DMS 273 (cell line): ENCODE results near the gene PSMB7.

Source experiments
- DNase-seq: peaks from one replicate; lab custom pipeline; 2025; ENCODE audit not compliant: unreplicated experiment; lab: John Stamatoyannopoulos, UW

The PSMB7 gene

DNA sequence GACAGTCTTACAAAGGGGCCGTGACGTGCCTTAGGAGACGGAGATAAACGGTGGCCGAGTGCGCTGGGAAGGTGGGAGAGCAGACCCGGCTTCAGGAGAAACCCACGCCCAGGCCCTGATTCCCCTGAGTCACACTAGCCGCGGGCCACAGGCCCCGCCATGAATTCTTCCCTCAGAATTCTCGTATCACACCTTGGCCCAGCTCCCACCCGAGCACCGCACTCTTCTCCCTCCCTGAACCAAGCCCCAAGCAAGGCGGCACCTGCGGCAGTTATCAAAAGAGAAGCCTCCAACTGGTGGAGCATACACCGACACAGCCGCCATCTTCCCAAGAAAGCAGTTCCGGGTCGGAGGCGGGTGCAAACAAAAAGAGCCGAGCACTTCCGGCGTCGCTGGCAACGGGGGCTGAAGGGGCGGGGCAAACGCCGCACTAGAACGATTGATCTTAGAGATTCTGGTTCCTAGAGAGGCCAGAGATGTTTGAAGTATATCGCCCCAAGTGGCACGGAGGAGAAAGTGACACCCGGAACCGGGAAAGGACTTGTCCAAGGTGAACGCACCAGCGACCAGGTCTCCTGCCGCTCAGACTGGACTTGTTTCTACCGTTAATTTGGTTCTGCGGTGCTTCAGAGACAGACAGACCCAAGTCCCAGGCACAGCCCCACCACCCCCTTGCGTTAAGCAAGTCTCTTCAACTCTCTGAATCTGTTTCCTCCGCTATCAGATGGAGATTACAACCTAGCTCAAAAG, at the start of gene PSMB7:
TSS of gene PSMB7 (minus strand) at position 341 of the 750 bp plus-strand sequence. CDS start at position 324, 17 bp downstream.
- DNase-seq: peak; percentile 99

DNA sequence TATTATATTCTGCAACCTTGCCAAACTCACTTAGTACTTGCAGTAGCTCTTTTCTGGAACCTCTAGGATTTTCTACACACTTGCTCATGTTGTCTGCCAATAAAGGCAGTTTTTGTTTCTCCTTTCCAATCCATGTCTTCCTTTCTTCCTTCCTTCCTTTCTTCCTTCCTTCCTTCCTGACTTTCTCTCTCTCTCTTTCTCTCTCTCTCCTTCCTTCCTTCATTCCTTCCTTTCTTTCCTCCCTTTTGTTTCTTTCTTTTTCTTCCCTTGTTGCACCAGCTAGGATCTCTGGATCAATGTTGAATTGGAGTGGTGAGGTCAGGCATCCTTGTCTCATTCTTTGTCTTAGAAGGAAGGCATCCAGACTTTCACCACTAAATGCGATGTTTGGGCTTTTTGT, 47.5 kb upstream of the PSMB7 start:
- no peak for DNase-seq

DNA sequence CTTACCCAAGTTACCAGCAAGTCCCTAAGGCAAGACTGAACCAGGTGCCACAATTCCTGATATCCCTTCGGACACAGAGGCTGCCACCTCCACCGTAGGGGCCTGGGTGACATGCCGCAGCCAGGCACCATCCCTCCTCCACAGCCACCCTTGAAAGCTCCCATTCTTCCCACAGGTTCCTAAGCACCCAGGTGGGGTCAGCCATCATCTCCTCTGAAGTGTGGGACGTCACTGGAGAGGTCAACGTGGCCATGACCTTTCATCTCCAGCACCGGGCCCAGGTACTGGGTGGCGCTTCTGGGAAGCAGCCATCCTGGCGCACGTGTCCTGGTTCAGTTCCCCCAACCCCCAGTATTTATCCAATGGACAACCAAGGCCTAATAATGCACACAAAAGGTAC, 43.2 kb upstream of the PSMB7 start:
- no peak for DNase-seq

DNA sequence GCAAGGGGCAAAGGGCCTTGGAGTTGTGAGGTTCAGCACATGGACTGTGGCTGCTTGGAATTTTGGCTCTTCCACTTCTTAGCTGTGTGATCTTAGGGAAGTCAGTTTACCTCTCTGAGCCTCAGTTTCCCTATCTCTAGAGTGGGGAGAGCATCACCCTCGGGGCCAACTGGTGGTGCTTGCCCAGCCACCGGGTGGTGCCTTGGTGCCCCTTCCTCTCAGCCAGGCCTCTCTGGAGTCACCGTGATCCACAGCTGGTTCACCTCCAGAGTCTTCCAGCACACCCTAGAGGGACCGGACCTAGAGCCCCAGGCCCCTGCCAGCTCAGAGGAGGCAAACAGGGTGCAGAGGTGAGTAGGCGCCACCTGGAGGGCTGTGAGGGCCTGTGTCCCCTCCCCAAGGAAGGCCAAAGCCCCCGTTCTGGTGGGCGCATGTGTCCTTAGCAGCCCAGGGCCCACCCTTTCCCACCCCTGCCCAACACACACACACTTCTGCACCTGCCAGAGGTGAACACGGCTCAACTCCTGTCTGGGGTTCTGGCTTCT, 42.7 kb upstream of the PSMB7 start:
- no peak for DNase-seq

DNA sequence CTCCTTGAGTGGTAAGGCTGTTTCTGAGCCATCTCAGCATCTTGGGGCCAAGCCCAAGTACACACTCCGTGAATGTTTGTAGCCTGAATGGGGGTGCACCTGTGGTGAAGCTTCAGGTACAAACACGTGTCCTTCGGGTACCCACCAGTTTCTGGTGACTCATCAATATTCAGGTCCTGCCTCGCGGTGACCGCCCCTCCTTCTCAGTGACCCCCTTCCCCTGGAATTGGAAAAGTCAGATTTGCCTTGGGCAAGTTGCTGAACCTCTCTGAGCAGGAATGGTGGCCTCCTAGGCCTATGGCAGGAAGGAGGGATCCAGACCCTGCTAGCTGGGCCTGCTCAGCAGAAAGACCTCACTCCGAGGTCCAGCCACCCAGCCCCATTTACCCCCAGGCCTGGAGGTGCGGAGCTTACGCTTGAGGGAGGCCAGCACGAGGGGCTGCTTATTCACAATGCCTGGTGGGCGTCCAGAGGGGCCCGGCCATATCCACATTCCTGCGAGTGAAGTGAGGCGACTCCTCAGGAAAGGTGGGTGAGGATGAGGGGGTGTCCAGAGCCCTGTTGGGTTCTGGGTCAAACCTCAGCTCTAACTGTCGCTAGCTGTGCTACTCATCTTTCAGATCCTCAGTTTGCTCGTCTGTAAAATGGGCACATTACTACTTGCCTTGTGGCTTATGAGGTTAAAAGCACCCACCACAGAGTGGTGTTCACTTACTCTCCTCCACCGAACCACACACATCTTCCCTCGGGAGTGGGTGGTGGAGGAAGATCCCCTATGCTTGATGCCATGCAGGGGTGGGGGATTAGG, 42.0 kb upstream of the PSMB7 start:
- DNase-seq: no peak

DNA sequence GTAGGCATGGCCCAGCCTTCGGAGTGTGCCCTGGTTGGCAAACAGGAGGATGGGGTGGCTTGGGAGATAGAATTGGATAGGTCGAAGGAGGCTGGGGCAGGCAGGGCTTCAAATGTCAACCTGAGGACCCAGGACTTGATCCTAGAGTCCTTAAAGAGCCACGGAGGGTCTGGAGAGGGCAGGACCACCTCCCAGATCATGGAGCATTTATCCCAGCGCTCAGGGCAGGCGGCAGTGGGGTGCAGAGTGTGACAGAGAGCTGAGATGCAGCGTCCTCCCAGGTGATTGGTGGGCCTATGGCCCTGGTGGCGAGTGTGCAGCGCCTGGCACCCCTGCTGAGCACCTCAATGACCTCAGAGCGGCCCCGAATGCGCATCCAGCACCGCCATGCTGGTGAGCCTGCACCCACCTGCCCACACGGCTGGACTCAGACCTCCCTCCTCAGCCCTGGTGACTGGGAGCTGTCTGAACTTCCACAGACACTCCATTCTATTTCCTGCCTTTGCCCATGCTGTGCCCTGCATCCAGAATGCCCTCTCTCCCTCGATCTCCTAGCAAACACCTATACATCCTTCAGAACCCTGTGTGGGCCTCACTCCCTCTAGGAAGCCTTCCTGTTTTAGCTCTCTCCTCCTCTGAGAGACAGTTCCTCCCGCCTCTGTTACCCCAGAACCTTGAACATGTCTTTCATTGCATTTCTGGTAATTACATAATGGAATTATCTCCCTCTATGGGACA, 41.3 kb upstream of the PSMB7 start:
- DNase-seq: no peak

DNA sequence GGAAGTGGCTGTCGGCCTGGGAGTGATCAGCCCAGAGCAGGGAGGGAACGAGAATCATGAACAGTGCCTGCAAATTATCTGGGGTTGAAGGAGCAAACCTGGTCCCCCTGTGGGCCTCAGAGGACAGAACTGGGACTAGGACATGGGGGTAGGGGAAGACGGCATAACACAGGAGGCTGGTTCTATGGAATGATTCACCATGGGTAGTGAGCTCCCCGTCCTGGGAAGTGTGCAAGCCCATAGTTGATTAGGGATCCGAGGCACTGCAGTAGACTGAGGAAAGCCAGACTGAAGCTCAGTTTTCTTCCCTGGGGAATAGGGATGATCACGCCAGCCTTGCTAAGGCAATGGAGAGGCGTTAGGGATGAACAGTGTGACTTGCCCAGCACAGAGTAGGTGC, 40.6 kb upstream of the PSMB7 start:
- DNase-seq: no peak

DNA sequence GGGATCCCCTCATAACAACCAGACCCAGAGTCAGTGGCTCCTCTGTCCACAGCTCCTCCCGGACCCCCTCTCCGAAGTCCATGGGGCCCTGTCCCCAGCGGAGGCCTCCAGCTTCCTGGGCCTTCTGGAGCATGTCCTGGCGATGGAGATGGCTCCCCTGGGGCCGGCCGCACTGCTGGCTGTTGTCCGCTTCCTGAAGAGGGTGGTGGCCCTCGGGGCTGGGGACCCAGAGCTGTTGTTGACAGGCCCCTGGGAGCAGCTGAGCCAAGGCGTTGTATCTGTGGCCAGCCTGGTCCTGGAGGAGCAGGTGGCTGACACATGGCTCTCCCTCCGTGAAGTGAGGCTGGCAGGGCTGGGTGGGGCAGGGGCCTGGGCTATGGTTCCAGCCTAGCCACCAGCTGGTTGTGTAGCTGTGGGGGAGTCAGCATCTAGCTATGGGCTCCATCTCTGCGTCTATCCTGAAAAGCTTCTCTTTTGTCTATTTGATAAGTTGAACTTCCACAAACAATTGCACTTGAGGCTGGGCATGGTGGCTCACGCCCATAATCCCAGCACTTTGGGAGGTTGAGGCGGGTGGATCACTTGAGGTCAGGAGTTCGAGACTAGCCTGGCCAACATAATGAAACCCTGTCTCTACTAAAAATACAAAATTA, 39.7 kb upstream of the PSMB7 start:
- no peak for DNase-seq

DNA sequence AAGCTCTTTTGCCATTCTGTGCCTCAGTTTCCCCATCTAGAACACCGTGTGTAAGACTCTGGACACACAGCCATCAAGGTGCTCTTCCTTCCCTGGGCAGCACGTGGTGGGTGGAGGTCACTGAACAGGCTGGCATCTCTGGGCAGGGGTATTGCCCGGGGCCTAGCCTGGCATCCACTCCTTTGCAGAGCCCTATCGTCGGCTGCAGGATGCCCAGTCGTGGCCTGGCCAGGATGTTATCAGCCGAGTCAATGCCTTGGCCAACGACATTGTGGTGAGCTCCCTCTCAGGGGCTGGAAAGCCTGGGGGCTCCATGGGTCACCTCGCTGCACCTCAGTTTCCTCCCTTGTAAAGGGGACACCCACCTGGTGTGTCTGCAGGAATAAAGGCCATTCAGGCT, 39.1 kb upstream of the PSMB7 start:
- no peak for DNase-seq

DNA sequence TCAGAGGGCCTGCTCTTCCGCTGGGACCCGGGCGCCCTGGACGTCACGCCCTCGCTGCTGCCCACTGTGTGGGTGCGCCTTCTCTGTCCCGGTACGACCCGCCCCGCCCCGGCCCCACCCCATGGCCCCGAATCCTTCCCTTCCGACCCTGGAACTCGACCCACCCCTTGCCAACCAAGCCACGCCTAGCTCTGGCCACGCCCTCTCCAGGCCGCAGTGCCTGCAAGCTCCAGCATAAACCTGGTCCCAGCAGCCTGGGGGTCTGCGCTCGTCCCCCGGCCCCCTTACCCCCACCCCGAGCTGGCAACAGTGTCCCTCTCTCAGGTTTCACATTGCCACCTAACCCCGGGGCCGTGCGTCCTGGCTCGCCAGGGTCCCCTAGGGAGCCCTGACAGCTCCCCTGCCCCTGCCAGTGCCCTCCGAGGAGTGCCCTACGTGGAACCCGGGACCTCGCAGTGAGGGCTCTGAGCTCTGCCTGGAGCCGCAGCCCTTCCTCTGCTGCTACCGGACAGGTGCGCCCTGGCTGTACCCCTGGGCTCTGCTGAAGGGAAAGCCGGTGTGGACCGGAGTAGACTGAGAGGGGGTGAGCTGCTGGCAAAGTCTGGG, 38.4 kb upstream of the PSMB7 start:
- no peak for DNase-seq

DNA sequence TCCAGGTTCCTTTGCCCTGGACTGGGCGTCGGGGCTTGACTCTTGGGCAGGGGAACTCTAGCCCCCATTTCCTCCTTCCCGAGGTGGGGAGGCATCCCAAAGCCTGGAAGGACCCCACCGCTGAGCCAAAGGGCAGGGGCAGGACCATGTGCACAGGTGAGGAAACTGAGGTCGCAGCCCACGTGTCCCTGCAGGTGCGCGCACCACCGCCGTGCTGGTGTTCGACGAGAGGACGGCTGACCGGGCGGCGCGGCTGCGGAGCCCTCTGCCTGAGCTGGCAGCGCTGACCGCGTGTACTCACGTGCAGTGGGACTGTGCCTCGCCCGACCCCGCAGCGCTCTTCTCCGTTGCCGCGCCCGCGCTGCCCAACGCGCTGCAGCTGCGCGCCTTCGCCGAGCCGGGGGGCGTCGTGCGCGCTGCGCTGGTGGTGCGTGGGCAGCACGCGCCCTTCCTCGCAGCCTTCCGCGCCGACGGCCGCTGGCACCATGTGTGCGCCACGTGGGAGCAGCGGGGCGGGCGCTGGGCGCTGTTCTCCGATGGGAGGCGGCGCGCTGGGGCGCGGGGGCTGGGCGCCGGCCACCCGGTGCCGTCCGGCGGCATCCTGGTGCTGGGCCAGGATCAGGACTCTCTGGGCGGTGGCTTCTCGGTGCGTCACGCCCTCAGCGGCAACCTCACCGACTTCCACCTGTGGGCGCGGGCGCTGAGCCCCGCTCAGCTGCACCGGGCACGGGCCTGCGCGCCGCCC, 37.8 kb upstream of the PSMB7 start:
- no peak for DNase-seq

DNA sequence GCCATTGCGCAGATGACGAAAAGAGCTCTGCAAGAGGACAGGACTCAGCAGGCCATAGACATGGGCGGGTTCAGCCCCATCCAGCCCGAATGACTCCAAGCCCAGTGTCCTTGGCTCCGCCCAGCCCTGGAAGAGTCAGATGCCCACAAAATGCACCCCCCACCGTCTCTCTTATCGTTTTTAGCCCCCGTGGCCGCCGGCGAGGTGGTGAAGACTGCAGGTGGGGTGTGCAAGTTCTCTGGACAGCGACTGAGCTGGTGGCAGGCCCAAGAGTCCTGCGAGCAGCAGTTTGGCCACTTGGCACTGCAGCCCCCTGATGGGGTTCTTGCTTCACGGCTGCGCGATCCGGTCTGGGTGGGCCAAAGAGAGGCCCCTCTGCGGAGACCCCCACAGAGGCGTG, 37.1 kb upstream of the PSMB7 start:
- DNase-seq: no peak

DNA sequence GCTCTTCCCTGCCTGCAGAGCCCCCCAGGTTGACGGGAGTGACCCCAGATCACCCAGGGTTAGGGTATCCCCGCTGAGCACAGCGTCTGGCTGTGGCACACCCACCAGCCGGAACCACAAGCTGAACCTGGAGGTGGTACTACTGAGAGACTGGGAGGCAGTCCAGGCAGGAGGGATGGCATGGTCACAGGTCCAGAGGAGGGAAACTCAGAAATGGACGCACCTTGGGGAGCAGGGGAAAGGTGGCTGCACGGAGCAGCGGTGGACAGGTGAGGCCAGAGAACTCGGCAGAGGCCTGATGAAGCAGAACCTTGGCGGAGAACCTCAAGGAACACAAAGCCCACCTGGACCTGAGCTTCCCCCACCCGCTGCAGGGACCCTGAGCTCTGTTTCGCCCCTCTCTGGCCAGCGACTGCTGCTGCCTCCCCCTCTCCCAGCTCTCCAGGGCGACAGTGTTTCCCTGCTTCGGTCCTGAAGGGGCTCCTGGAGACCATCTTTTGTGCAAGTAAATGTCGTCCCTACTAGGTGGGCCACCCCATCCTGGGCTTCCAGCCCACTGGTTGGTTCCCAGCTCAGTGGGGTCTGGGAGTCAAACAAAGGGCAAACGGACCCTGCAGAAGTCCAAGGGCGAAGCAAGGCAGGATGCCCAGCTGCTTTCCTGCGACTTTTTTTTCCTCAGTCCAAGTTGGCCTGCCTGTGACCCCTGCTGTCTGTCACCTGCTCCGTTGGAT, 35.9 kb upstream of the PSMB7 start:
- DNase-seq: no peak

DNA sequence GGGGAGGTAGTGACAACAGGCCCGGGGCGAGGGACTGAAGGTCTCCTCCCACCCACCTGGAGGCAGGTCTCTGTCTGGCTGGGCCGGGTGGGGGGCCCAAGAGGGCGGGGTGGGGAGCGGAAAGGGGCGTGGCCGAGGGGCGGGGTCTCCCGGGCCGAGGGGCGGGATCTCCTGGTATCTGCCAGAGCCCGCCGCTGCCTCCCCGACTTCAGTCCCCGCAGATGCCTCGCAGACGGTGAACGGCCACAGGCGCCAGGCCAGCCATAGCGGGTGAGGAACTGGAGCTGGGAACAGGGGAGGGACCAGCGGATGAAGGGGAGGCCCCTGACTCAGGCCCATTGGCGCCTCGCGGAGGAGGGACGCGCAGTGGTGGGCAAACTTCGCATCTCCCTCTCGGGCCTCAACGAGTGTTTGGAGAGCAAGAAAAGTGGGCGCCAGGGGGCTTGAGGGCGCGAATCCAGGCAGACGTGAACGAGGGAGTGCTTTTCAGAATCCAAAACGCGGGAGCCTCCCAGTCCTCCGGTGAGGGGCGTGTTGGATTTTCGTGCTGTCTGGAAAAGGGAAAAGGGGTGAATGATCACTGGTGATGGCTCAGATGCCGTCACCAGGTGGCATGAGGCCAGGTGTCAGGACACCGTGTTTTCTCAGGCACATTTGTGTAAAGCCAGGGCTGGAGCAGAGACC, 35.1 kb upstream of the PSMB7 start, which contains the start of gene ADGRD2:
TSS of gene ADGRD2 (plus strand) at position 211 of the 684 bp plus-strand sequence. CDS start 1,216 bp downstream, outside the sequence.
- DNase-seq: peak; percentile 82

DNA sequence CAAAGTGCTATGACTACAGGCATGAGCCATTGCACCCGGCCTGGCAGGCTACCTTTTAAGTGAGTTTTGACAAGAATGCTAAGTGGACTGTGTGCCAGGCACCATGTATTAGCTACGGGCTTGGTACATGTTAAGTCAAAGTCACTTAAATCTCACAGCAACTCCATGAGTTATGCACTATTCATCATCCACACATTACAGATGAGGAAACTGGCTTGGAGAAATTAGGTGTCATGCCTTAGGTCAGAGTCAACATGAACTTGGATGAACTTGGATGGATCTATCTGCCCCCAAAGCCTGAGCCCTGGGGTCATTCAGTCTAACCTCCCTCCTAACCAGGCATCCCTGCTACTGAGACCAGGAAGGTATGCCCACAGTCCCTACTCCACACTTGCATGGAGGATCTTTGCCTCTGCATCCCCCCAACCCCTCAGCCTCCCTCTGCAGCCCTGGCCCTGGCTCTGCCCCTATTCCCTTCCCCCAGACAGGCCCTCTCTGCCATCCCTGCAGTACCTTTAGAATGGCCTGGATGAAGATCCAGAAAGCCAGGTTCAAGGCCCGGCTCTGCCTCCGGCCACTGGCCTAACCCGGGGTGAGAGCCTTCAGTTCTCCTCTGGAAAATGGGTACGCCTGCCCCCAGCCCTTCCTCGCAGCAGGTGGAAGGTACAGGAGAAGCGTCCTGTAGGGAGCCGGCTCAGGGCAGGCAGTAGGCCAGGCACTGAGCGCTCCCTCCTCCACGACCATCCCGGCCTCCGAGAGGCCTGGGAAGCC, 34.3 kb upstream of the PSMB7 start:
- no peak for DNase-seq

DNA sequence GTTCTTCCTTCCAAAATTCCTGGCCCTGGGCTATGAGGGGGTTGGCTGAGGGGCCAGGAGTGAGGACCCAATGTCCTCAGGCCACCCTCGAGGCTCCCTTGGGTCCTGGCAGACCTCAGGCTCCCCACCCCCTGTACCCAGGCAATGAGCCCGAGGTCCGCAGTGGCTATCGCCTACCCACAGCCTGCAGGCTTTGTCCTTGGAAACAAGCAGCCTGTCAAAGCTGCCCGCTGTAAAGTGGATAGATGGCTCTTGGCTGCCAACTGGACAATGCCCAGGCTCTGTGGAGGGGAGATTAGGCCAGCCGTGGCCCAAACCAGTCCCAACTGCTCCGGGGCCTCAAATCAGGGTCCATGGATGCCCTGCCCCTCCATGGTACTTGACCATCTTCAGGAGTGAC, 32.8 kb upstream of the PSMB7 start:
- DNase-seq: no peak

DNA sequence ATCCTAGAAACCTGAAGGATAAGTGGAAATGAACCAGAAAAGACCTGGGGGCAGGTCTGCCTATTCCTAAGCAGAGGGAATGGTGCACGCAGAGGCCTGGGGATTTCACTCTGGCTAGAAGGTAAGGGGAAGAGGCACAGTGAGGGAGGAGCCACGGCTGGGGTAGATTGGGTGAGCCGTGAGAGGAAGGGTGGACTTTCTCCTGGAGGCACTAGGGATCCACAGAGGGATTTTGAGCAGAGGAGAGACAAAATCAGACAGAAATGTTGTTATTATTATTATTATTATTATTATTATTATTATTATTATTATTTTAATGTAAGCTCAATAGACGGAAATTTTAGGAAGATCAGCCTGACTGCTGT, 32.0 kb upstream of the PSMB7 start:
- no peak for DNase-seq

DNA sequence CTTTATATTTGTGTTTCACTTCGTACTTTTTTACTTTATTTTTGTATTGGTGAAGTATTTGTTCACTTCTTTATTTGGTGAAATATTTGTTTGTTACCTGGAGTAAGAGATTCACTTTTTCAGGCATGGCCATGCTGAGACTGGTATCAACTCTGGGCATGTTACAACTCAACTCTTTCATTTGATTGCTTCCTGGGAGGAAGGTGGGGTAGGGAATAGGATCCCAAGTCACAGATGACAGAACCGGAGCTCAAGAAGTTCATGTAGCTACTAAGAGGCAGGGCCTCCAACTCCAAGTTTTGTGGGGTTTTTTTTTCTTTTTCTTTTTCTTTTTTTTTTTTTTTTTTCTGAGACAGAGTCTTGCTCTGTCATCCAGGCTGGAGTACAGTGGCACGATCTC, 28.9 kb upstream of the PSMB7 start:
- no peak for DNase-seq
